Fibroblast of peridontal ligament (primary cell): ENCODE results near the gene OR2V1.
"Not testable (repeated sequence)": the region's sequence is repeated elsewhere in the genome, so short reads cannot be mapped to it uniquely, and the experiment has no call there.

Experiments
- DNase-seq: peaks from one replicate; pipeline ENCODE4 v3.0.0-alpha.2; 2010; ENCODE audit errors: extremely low read depth

The OR2V1 gene

GRCh38 chr5:181127907-181128626 is 2.9 kb downstream of the OR2V1 start:
- DNase-seq: no peak

DNA sequence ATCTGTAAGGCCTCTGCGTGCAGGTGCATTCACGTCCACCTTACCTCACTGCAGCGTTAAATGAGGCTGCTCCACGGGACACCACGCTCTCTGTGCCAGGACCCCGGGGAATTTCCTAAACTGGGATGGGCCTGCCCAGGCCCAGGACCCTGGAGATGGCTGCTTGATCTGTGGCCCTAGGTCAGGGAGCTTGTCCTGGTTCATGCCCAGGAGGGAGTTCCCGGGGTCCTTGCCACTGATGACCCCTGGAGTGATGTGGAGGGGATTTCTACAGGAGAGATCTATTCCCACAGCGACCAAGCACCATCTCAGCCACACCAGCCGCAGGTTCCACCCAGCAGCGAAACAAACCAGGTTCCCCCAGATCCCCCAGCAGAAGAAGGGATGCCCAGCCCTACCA is 3.5 kb downstream of the OR2V1 start:
- DNase-seq: no peak

DNA sequence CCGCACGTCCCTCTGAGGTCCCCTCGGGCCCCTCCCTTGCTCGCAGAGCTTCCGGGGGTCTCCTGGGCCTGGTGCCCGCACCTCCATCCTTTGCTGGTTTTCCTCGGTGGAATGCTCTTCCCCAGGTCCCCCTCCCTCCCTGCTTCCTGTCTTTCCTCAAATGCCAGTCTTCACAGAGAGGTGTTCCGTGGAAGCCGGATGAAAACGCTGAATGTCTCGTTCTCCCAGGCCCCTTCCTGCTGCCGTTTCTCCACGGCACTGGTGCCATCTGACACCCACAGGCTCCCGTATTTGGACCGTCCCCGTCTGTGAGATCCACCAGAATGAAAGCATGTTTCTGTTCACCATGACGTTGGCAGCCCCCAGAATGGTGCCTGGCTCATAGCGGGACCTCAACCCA is 4.1 kb downstream of the OR2V1 start:
- no peak for DNase-seq

DNA sequence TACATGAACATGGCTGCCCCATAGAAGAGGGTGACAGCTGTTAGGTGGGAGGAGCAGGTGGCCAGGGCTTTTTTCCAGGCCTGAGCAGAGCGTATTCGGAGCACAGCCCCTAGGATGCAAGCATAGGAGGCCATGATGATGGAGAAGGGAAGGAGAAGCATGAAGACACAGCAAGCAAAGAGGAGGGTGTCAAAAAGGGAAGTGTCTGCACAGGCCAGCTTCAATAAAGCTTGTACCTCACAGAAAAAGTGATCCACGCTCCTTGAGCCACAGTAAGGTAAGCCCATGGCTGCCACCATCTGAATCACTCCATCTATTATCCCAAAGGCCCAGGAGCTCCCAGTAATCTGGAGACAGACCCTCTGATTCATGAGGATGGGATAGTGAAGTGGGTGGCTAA is 6.4 kb downstream of the OR2V1 start:
- DNase-seq: no peak

- no peak for DNase-seq
These were observed 9.1 kb downstream of the OR2V1 start for GRCh38 chr5:181121675-181122561.

DNA sequence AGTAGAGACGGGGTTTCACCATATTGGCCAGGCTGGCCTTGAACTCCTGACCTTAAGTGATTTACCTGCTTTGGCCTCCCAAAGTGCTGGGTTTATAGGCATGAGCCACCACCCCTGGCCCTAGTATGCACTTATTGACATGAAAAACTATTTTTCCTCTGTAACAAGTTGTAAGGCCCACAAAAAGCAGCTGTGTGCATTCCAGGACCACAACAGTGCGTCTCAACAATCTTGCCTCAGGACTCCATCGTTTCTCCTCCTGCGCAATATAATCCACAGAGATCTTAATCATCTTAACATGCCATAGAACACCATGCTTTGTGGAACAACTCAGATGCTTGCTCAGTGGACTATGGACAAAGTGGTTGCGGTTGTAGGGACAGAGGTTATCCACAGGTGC is 10.2 kb downstream of the OR2V1 start:
- no peak for DNase-seq

GRCh38 chr5:181120306-181120705 is 10.7 kb downstream of the OR2V1 start:
- no peak for DNase-seq

DNA sequence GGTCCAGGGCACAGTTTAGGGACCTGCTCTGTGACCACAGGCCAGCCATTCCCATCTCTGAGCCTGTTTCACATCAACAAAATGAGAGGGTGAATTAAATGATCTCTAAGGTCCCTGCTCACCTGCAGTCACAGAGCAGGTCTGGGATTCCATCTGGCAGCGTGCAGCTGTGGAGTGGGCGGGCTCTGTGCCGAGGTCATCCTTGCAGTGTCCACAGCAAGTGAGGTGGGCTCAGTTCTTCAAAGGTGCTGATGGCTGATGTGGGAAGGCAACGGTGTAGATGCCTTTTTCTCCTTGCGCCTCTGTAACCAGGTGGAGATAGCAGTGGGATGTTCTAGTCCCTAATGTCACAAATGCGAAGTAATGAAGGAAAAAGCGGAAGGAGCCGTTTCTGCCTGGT is 11.9 kb downstream of the OR2V1 start:
- no peak for DNase-seq

DNA sequence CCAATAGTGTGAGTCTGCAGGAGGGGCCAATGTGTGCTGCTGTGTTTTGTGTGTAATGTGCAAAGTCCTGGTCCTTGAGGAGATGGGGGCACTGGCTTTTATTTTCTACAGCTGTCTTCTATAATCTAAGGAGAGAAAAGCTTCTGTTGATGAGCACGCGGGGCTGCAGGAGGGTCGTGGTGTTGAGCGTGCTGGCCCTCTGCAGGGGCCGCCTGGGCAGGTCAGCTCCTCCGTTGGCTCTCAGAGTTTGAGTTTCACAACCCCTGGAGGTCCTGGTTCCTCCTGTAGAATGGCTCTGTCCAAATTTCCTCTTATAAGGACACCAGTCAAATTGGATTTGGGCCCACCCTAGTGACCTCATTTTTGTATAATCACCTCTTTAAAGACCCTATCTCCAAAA is 12.6 kb downstream of the OR2V1 start:
- DNase-seq: no peak

DNA sequence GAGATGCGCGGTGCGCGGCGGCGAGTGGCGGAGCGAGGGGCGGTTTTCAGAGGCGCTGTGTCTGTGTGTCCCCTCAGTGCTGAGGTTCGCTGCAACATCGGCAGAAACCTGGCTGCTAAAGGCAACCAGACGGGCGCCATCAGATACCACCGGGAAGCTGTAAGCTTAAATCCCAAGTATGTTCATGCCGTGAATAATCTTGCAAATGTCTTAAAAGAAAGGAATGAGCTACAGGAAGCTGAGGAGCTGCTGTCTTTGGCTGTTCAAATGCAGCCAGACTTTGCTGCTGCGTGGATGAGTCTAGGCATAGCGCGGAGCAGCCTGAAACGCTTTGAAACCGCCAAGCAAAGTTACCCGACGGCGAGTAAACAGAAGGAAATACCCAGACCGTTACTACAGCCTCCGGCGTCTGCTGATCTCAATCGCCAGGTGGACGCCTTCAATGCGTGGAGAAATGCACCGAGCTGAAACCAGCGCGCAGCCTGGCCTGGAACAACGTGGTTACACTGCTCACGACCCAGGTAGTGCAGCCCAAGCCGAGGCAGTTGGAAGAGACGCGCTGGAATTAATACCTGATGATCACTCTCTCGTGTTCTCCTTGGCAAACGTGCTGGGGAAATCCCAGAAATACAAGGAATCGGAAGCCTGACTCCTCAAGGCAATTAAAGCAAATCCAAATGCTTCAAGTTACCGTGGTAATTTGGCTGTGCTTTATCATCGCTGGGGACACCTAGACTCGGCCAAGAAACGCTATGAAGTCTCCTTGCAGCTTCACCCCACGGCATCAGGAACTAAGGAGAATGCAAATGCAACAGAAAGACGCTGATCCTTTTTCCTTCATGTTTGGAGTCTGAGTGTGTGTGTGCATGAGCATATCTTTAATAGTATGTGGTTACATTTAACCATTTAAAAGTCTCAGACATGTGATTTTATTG is 15.9 kb downstream of the OR2V1 start:
- DNase-seq: no peak

- no peak for DNase-seq
These were observed 16.6 kb downstream of the OR2V1 start for GRCh38 chr5:181114284-181114843.

DNA sequence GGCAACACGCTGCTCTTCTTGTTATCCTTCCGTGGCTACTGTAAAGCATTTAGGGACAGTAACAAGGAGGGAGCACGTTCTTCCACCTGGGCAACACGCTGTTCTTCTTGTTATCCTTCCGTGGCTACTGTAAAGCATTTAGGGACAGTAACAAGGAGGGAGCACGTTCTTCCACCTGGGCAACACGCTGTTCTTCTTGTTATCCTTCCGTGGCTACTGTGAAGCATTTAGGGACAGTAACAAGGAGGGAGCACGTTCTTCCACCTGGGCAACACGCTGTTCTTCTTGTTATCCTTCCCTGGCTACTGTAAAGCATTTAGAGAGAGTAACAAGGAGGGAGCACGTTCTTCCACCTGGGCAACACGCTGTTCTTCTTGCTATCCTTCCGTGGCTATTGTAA is 17.4 kb downstream of the OR2V1 start:
- not testable (repeated sequence) for DNase-seq

- DNase-seq: no peak
These were observed 18.5 kb downstream of the OR2V1 start for GRCh38 chr5:181112476-181112875.

DNA sequence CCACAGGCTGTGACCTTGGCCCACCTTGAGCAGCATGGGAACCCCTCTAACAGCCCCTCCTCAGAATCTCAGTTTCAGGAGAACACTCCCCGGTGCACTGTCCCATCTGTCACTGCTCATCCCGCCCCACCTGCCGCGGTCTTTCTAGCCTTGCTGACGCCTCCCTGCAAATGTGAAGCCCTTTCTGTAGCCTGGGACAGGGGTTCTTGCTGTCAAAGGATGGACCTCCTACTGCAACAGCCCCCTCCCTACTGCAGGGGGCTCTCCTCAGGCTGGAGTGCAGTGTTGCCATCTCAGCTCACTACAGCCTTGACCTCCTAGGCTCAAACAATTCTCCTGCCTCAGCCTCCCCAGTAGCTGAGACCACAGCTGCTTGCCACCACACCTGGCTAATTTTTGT is 20.0 kb downstream of the OR2V1 start:
- no peak for DNase-seq

GRCh38 chr5:181109489-181110013 is 21.4 kb downstream of the OR2V1 start:
- no peak for DNase-seq

DNA sequence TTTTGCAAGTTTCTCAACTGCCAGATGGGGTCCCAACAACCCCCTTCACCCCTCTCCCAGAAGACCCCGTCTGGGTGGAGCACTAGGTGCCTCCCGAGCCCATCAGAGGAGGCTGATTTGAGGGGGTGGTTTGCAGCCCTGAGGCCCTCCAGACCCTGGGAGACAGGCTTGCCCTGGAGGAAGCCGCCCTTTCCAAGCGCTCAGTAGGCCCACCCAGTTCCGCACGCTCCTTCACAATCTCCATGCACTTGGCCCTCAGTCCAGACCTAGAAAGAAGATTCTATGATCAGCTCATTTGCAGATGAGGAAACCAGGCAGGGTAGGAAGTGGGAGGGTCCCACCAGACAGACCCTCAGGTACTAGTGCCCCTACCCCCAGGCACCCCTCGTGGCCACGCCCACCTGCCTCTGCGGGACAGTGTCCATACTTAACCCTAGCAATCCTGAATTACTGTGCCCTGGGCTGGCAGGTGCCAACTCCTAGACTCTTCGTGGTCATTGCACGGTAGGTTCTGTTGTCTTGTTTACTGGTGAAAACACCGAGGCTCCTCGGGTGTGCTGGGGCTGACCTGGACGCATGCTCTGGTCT is 22.3 kb downstream of the OR2V1 start:
- no peak for DNase-seq

- DNase-seq: no peak
These were observed 23.3 kb downstream of the OR2V1 start for GRCh38 chr5:181107699-181108098.

- no peak for DNase-seq
These were observed 25.5 kb downstream of the OR2V1 start for GRCh38 chr5:181105391-181106025.

DNA sequence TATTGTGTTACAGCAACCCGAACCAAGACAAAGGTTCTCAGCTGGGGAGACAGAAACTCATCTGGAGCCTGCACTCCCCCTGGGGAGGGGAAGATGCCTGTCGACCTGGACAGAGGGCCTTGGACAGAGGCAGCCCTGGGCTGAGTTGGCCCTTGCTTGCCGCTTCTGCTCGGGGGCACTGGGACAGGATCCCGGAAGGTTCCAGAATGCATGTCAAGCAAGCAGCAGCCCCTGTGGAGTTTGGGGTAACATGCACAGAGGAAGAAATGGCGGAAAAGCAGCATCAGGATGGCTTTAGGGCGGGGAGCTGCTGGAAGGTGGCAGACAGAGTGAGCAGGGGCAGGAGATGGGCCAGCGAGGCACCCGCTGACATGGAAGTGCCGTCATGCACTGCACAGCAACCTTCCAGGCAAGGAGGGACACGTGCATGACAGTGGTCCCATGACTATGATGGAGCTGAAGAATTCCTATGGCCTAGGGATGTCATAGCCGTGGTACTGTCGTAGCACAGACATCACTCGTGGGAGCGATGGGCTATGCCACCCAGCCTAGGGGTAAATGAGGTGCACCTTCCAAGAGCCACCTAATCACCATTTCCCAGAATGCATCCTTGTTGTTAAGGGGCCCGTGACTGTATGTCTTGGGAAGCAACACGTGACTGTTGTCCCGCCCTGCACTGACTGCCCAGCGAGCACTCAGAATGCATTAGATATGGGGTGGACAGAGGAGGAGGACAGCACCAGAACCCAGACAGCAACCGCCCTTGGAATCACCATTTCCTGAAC is 26.2 kb downstream of the OR2V1 start:
- DNase-seq: not testable (repeated sequence)

- DNase-seq: not testable (repeated sequence)
These were observed 26.8 kb downstream of the OR2V1 start for GRCh38 chr5:181104259-181104568.
